ENCODE measurements around the gene ITGBL1. TPM values are rescaled to one million over a fixed set of nuclear protein-coding genes. Genes with fewer than 3 reads are reported as not detected.

The ITGBL1 gene
- total RNA-seq, 2 donors from 2014 or later: not detected

DNA sequence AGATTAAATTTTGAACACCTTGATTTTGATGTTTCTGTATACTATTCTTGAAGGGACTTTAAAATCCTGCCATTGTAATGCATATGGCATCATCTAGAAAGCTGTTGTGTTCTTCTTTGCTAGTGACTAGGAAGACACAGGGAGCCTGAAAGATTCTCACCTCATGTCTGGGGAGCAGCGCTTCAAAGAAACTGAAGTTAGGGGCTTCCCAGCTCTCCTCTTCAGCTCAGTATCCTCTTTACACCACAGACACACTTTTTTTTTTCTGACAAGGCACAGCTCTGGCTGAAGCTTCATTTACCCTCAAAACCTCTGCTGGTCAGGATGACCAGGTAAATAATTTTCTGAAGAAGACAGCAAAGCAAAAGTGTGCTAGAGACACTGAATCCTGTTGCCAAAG lies 255.6 kb downstream of the ITGBL1 start:
- H3K27ac ChIP-seq (ENCODE audit: low read depth, low read length): no peak overlapping the region
- H3K4me3 Mint-ChIP-seq: no peak overlapping the region
- 80 to 83% methylated on average over 1 of the region's 1 CpG for WGBS, 2 experiments (ENCODE audit: insufficient coverage in 1 of 2, insufficient read length in 1 of 2)

GRCh38 chr13:101709952-101710351 lies 257.5 kb downstream of the ITGBL1 start:
- WGBS, 2 experiments (ENCODE audit: insufficient coverage in 1 of 2, insufficient read length in 1 of 2): 91 to 94% methylated on average over 4 to 6 of the region's 6 CpGs
- H3K9me3 Mint-ChIP-seq: no peaks in the 10 kb centered on the region
- no peak overlapping the region for H3K4me3 Mint-ChIP-seq
- H3K36me3 ChIP-seq (ENCODE audit: control insufficient read depth, insufficient read depth, low read length): no peaks in the 10 kb centered on the region
- no peak overlapping the region for H3K4me3 ChIP-seq (ENCODE audit: low read length)
- peaks cover under 1% of the 10 kb centered on the region for H3K9me3 ChIP-seq (ENCODE audit: control insufficient read depth, low read length)
- H3K27ac ChIP-seq (ENCODE audit: low read depth, low read length): no peak overlapping the region
- H3K27me3 Mint-ChIP-seq (ENCODE audit: insufficient read depth): peaks cover 4% of the 10 kb centered on the region
- H3K27ac Mint-ChIP-seq: no peak overlapping the region
- H3K4me1 Mint-ChIP-seq: peaks cover 30% of the 10 kb centered on the region
- H3K36me3 Mint-ChIP-seq (ENCODE audit: low read depth): no peaks in the 10 kb centered on the region
- H3K4me1 ChIP-seq (ENCODE audit: control insufficient read depth, insufficient read depth, low read length): no peaks in the 10 kb centered on the region
- TF ChIP-seq, protein P1, sequence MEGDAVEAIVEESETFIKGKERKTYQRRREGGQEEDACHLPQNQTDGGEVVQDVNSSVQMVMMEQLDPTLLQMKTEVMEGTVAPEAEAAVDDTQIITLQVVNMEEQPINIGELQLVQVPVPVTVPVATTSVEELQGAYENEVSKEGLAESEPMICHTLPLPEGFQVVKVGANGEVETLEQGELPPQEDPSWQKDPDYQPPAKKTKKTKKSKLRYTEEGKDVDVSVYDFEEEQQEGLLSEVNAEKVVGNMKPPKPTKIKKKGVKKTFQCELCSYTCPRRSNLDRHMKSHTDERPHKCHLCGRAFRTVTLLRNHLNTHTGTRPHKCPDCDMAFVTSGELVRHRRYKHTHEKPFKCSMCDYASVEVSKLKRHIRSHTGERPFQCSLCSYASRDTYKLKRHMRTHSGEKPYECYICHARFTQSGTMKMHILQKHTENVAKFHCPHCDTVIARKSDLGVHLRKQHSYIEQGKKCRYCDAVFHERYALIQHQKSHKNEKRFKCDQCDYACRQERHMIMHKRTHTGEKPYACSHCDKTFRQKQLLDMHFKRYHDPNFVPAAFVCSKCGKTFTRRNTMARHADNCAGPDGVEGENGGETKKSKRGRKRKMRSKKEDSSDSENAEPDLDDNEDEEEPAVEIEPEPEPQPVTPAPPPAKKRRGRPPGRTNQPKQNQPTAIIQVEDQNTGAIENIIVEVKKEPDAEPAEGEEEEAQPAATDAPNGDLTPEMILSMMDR (conservative IDR thresholded peaks at IDR 0.05): no peak
- no peak for DNase-seq
- H3K27me3 ChIP-seq (ENCODE audit: control insufficient read depth, insufficient read depth, low read length, poor library complexity, severe bottlenecking): no peaks in the 10 kb centered on the region
- no peak overlapping the region for H3K9ac ChIP-seq (ENCODE audit: extremely low read depth, low read length, poor library complexity, severe bottlenecking)

More for the DNA sequence above, 255.6 kb downstream of the ITGBL1 start:
- Histone ChIP-seq H3K27me3 (ENCODE audit: control insufficient read depth, insufficient read depth, low read length, poor library complexity, severe bottlenecking) (no peaks in the 10 kb centered on the region), H3K9ac (ENCODE audit: extremely low read depth, low read length, poor library complexity, severe bottlenecking) (no peak overlapping the region), H3K4me1 (ENCODE audit: control insufficient read depth, insufficient read depth, low read length) (no peaks in the 10 kb centered on the region), H3K4me3 (ENCODE audit: low read length) (no peak overlapping the region), H3K36me3 (ENCODE audit: control insufficient read depth, insufficient read depth, low read length) (no peaks in the 10 kb centered on the region), H3K9me3 (ENCODE audit: control insufficient read depth, low read length) (peaks cover 13% of the 10 kb centered on the region)
- Mint-ChIP-seq H3K36me3 (ENCODE audit: low read depth) (no peaks in the 10 kb centered on the region), H3K9me3 (peaks cover 2% of the 10 kb centered on the region), H3K27me3 (ENCODE audit: insufficient read depth) (peaks cover 4% of the 10 kb centered on the region), H3K4me1 (peaks cover 43% of the 10 kb centered on the region), H3K27ac (no peak overlapping the region)
- TF ChIP-seq, protein P1 (conservative IDR thresholded peaks at IDR 0.05): no peak
- no peak for DNase-seq

DNA sequence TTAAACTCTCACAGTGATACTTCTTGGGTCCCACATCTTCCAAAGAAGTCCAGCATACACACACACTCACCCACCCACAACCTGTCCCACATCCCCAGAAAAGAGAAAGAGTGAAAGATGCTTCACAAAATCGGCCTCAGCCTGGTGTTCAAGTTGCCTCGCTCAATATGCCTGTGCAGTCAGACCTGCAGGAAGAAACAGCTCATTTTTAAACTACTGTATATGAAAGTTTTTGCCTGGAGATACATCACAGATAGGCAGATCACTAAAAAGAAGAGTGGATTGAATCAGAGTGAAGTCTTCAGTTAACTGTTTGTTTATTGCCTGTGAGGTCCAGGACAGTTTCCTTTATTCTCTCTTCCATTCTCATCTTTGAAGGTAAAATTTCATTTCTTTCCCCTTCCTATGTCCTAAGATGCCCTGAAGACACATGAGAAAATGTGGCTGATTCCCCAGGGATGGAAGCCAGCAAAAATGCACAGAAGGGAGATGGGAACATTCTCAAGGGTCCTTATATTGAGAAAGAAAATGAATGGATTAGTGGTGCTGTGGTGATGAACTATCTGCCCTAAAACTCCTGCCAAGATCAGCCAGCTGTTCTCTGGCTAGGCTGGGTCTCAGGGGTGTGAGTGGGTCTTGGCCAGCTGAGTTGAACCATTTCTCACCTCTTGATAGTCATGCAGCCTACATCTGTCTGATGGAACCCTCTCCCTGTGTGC lies 259.0 kb downstream of the ITGBL1 start:
- Histone ChIP-seq H3K27ac (ENCODE audit: low read depth, low read length) (no peak overlapping the region), H3K9me3 (ENCODE audit: control insufficient read depth, low read length) (no peaks in the 10 kb centered on the region), H3K36me3 (ENCODE audit: control insufficient read depth, insufficient read depth, low read length) (no peaks in the 10 kb centered on the region), H3K9ac (ENCODE audit: extremely low read depth, low read length, poor library complexity, severe bottlenecking) (no peak overlapping the region), H3K4me3 (ENCODE audit: low read length) (no peak overlapping the region), H3K27me3 (ENCODE audit: control insufficient read depth, insufficient read depth, low read length, poor library complexity, severe bottlenecking) (no peaks in the 10 kb centered on the region), H3K4me1 (ENCODE audit: control insufficient read depth, insufficient read depth, low read length) (no peaks in the 10 kb centered on the region)
- Mint-ChIP-seq H3K9me3 (no peaks in the 10 kb centered on the region), H3K27me3 (ENCODE audit: insufficient read depth) (peaks cover 4% of the 10 kb centered on the region), H3K27ac (no peak overlapping the region), H3K4me1 (peaks cover 26% of the 10 kb centered on the region), H3K4me3 (no peak overlapping the region), H3K36me3 (ENCODE audit: low read depth) (no peaks in the 10 kb centered on the region)
- TF ChIP-seq, protein P1 (conservative IDR thresholded peaks at IDR 0.05): no peak
- DNase-seq: no peak
- WGBS, 2 experiments (ENCODE audit: insufficient coverage in 1 of 2, insufficient read length in 1 of 2): 77 to 100% methylated on average over 2 of the region's 2 CpGs

Data from endodermal cell (in vitro differentiated cells).